LNCAP (cell line): Measurements from ENCODE around the gene HS3ST5.

Experiments
- CTCF ChIP-seq: fragments of 450-650 bp; IDR thresholded peaks from 2 replicates; pipeline ENCODE4 v1.5.1; 2017; ENCODE audit warnings: mild to moderate bottlenecking

Gene HS3ST5

GRCh38 chr6:114327074-114327473 lies 15.7 kb downstream of the HS3ST5 start:
- peak; percentile 34; the same call in 1 of the 2 replicates for TF ChIP-seq CTCF

- TF ChIP-seq CTCF, result no peak
Measured at GRCh38 chr6:114323784-114324183, 19.0 kb downstream of the HS3ST5 start.

- TF ChIP-seq CTCF, result no peak
Measured at GRCh38 chr6:114319749-114320148, 23.1 kb downstream of the HS3ST5 start.

GRCh38 chr6:114315831-114316595 lies 26.8 kb downstream of the HS3ST5 start:
- no peak for TF ChIP-seq CTCF

- no peak for TF ChIP-seq CTCF
Measured at GRCh38 chr6:114312931-114313330, 29.9 kb downstream of the HS3ST5 start.

- no peak for TF ChIP-seq CTCF
Measured at GRCh38 chr6:114310053-114310452, 32.8 kb downstream of the HS3ST5 start.

GRCh38 chr6:114304304-114304887 lies 38.4 kb downstream of the HS3ST5 start:
- TF ChIP-seq CTCF, result peak; percentile 64
